ENCODE data around the gene MAJIN.
A peak's percentile ranks its signal among the peaks of the same experiment; 100 is the strongest.

MAJIN gene

DNA sequence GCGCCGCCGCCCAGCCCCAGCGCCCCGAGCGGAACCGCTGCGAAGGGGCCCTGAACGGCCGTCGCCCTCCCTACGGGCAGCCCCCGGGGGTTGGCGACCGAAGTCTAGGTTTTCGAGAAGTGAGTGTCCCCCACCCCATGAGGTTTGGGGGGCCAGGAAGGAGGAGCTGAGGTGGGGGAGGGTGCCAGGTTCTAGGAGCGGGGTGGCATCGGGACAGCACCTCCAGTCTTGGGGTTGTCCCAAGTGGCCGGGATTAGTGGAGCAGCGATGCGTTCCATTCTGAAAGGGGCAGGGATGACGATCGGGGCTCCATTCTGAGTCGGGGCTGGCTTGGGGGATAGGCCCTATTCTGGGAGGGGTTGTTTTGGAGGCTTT is 47.0 kb downstream of the MAJIN start:
- POLR2A ChIA-PET = interaction anchor here (0.5 to 1.5 kb wide), 4 partner anchors 10 to 87 kb away, joined by 3 to 9 read pairs (median 4); partner anchors contain the start of gene GPHA2
- CTCF ChIA-PET = no interaction called here
- DNase-seq (ENCODE audit: extremely low spot score) = no peak
- TF ChIP-seq ARNT (IDR thresholded peaks at IDR 0.05) = no peak
- TF ChIP-seq, protein P1, sequence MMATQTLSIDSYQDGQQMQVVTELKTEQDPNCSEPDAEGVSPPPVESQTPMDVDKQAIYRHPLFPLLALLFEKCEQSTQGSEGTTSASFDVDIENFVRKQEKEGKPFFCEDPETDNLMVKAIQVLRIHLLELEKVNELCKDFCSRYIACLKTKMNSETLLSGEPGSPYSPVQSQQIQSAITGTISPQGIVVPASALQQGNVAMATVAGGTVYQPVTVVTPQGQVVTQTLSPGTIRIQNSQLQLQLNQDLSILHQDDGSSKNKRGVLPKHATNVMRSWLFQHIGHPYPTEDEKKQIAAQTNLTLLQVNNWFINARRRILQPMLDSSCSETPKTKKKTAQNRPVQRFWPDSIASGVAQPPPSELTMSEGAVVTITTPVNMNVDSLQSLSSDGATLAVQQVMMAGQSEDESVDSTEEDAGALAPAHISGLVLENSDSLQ (IDR thresholded peaks at IDR 0.05) = no peak
- no peak for TF ChIP-seq BHLHE40 (IDR thresholded peaks at IDR 0.05; ENCODE audit: borderline replicate concordance)
- TF ChIP-seq L3MBTL2 (conservative IDR thresholded peaks at IDR 0.05) = no peak
- no peak for TF ChIP-seq ZNF384 (IDR thresholded peaks at IDR 0.05)
- TF ChIP-seq ELF4 (IDR thresholded peaks at IDR 0.05) = no peak
- no peak for TF ChIP-seq LEF1 (IDR thresholded peaks at IDR 0.05; ENCODE audit: borderline replicate concordance)
- TF ChIP-seq CTBP1 (IDR thresholded peaks at IDR 0.05; ENCODE audit: borderline replicate concordance) = no peak
- no peak for TF ChIP-seq FOXM1 (IDR thresholded peaks at IDR 0.05; ENCODE audit: borderline replicate concordance)
- no peak for TF ChIP-seq FOXA1 (IDR thresholded peaks at IDR 0.05)
- no peak for TF ChIP-seq FOXK2 (IDR thresholded peaks at IDR 0.05)
- TF ChIP-seq TARDBP (IDR thresholded peaks at IDR 0.05) = no peak
- TF ChIP-seq HDGF (IDR thresholded peaks at IDR 0.05; ENCODE audit: borderline replicate concordance) = no peak
- no peak for TF ChIP-seq NFRKB (IDR thresholded peaks at IDR 0.05)
- no peak for TF ChIP-seq SUZ12 (IDR thresholded peaks at IDR 0.05)

DNA sequence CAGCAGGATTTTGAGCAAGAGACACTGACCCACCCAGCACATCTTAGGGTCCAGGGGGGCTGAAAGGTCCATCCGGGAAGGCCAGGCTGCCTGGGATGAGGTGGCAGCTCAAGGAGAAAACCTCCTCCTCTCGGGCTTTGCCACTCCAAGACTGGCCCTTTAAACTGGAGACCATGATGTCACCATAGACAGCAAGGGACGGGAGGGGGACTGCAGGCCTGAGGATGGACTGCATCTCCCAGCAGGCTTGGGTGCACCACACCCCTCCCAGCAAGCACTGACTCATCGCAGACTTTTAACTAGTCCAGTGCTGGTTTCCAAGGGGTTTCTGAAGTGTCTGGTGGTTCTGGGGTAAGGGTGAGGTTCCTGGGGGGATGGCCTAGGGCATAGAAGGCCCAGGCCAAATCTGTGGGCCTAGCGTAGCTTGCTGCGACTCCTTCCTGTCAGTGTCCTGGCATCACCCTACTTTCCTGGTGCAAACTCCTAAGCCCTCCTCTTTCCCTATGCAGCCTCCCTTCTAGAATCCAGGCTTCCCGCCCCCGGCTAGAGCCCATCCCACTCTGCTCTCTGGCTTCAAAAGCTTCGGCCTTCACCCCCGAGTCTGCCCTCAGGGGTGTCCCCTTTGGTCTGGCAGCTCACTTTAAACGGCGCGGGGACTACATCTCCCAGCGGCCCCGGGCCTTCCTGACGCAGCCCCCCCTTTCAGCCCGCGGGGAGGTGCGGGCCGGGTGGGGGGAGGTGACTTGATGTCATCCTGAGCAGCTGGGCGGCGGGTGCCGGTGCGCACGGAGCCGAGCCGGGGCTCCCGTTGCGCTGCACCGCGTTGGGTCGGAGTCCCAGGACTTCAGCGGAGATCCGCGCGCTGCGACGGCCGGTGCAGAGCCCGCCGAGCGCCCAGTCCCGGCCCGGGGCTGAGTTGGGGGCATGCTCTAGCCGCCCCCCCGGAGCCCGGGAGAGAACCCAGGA is 47.7 kb downstream of the MAJIN start, which contains the start of gene PPP2R5B:
Gene PPP2R5B, plus strand, starts transcription at position 746 of the 966 bp plus-strand sequence. CDS start 1,046 bp downstream, outside the sequence.
- POLR2A ChIA-PET = interaction anchor here (0.5 to 1.5 kb wide), 7 partner anchors 11 to 88 kb away, joined by 3 to 9 read pairs (median 3); partner anchors contain the start of gene GPHA2
- CTCF ChIA-PET = no interaction called here
- DNase-seq (ENCODE audit: extremely low spot score) = peak; percentile 92
- peak; percentile 83 for TF ChIP-seq FOXM1 (IDR thresholded peaks at IDR 0.05; ENCODE audit: borderline replicate concordance)
- no peak for TF ChIP-seq ZNF384 (IDR thresholded peaks at IDR 0.05)
- peak; percentile 11; the same call in 1 of the 2 replicates for TF ChIP-seq HDGF (IDR thresholded peaks at IDR 0.05; ENCODE audit: borderline replicate concordance)
- no peak for TF ChIP-seq BHLHE40 (IDR thresholded peaks at IDR 0.05; ENCODE audit: borderline replicate concordance)
- TF ChIP-seq L3MBTL2 (conservative IDR thresholded peaks at IDR 0.05) = no peak
- TF ChIP-seq FOXK2 (IDR thresholded peaks at IDR 0.05) = no peak
- TF ChIP-seq, protein P1 (IDR thresholded peaks at IDR 0.05) = peak; percentile 7; the same call in 1 of the 2 replicates
- no peak for TF ChIP-seq SUZ12 (IDR thresholded peaks at IDR 0.05)
- no peak for TF ChIP-seq ARNT (IDR thresholded peaks at IDR 0.05)
- no peak for TF ChIP-seq TARDBP (IDR thresholded peaks at IDR 0.05)
- TF ChIP-seq FOXA1 (IDR thresholded peaks at IDR 0.05) = no peak
- TF ChIP-seq ELF4 (IDR thresholded peaks at IDR 0.05) = 0 out of 2 replicates have a peak, but pooled peaks have one; percentile 39
- TF ChIP-seq SP1 (IDR thresholded peaks at IDR 0.05) = no peak

DNA sequence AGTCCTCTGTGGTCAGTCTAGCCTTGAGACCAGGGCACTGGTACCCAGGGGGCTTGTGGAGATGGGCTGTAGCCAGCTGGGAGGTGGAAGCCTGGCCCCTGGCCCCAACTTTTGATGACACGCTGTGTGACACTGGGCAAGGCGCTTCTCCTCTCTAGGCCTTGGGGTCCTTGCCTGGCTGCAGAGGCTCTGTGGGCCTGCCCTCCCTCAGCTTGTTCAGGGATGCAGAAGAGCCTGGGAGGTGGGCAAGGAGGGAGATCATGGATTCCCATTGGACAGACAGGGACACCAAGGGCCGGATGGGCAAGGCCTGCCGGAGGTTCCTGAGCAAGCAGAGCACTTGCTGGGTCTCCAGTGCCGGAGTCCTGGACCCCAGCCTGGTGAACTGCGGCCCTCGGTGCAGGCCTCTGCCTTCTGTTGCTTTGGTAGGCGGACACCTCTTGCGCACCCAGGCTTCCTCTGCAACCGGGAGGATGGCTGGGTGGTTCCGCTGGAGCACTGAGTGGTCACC is 48.7 kb downstream of the MAJIN start:
- DNase-seq (ENCODE audit: extremely low spot score) = no peak
- ChIA-PET POLR2A (interaction anchor here (1.1 kb wide), 1 partner anchor 24 kb away, joined by 3 read pairs; no protein-coding TSS in a partner anchor), CTCF (no interaction called here)
- TF ChIP-seq CTBP1 (IDR thresholded peaks at IDR 0.05; ENCODE audit: borderline replicate concordance) = no peak
- no peak for TF ChIP-seq LEF1 (IDR thresholded peaks at IDR 0.05; ENCODE audit: borderline replicate concordance)
- TF ChIP-seq NFRKB (IDR thresholded peaks at IDR 0.05) = no peak
- TF ChIP-seq FOXA1 (IDR thresholded peaks at IDR 0.05) = no peak
- no peak for TF ChIP-seq FOXM1 (IDR thresholded peaks at IDR 0.05; ENCODE audit: borderline replicate concordance)
- no peak for TF ChIP-seq L3MBTL2 (conservative IDR thresholded peaks at IDR 0.05)
- TF ChIP-seq TARDBP (IDR thresholded peaks at IDR 0.05) = no peak
- TF ChIP-seq SUZ12 (IDR thresholded peaks at IDR 0.05) = no peak
- TF ChIP-seq, protein P1 (IDR thresholded peaks at IDR 0.05) = no peak
- no peak for TF ChIP-seq BHLHE40 (IDR thresholded peaks at IDR 0.05; ENCODE audit: borderline replicate concordance)
- no peak for TF ChIP-seq HDGF (IDR thresholded peaks at IDR 0.05; ENCODE audit: borderline replicate concordance)
- TF ChIP-seq ARNT (IDR thresholded peaks at IDR 0.05) = no peak
- no peak for TF ChIP-seq SP1 (IDR thresholded peaks at IDR 0.05)

DNA sequence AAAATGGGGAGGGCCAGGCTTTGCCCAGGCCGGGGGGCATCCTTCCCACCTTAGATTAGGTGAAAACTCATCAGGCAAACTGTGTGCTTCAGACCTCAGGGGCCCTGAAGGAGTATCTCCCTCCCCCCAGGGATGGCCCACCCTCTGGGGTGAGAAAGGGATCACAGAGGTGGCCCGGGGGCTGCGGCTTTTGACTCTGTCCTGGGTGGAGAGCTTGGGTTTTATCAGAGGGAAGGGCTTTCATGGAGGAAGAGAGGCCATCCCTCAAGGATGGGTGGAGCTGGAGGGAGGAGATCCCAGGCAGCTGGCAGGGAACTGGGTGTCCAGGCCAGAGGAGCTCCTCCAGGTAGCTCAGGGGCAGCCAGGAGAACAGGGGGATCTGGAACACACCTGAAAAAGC is 50.5 kb downstream of the MAJIN start:
- ChIA-PET CTCF (no interaction called here), POLR2A (no interaction called here)
- TF ChIP-seq FOXM1 (IDR thresholded peaks at IDR 0.05; ENCODE audit: borderline replicate concordance) = no peak
- TF ChIP-seq NFRKB (IDR thresholded peaks at IDR 0.05) = no peak
- TF ChIP-seq FOXK2 (IDR thresholded peaks at IDR 0.05) = no peak
- no peak for TF ChIP-seq ELF4 (IDR thresholded peaks at IDR 0.05)
- TF ChIP-seq SP1 (IDR thresholded peaks at IDR 0.05) = no peak
- no peak for TF ChIP-seq LEF1 (IDR thresholded peaks at IDR 0.05; ENCODE audit: borderline replicate concordance)
- TF ChIP-seq, protein P1 (IDR thresholded peaks at IDR 0.05) = no peak
- no peak for TF ChIP-seq CTBP1 (IDR thresholded peaks at IDR 0.05; ENCODE audit: borderline replicate concordance)
- TF ChIP-seq TARDBP (IDR thresholded peaks at IDR 0.05) = no peak
- TF ChIP-seq BHLHE40 (IDR thresholded peaks at IDR 0.05; ENCODE audit: borderline replicate concordance) = no peak
- no peak for DNase-seq (ENCODE audit: extremely low spot score)

DNA sequence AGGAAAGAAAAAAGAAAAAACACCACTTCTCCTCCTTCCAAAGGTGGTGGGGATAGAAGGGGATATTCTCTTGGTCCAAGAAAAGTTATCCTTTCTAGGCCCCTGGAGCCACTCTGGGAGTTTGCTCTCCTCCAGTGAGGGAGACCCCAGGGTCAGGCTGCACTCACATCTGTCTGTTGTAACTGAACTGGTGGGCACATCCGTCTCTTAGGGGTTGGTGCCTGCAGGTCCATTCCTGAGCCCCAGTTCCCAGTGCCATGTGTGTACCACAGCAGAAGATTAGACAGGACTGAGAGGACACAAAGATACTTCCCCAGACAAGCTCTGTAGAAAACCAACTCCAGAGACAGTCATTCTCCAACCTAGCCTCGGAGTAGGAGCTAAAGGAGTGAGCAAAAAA is 51.8 kb downstream of the MAJIN start:
- DNase-seq (ENCODE audit: extremely low spot score) = no peak
- POLR2A ChIA-PET = no interaction called here
- no peak for TF ChIP-seq ZNF384 (IDR thresholded peaks at IDR 0.05)
- no peak for TF ChIP-seq FOXK2 (IDR thresholded peaks at IDR 0.05)
- no peak for TF ChIP-seq TARDBP (IDR thresholded peaks at IDR 0.05)
- TF ChIP-seq CTBP1 (IDR thresholded peaks at IDR 0.05; ENCODE audit: borderline replicate concordance) = no peak
- TF ChIP-seq ARNT (IDR thresholded peaks at IDR 0.05) = no peak
- no peak for TF ChIP-seq BHLHE40 (IDR thresholded peaks at IDR 0.05; ENCODE audit: borderline replicate concordance)
- no peak for TF ChIP-seq ELF4 (IDR thresholded peaks at IDR 0.05)
- TF ChIP-seq SUZ12 (IDR thresholded peaks at IDR 0.05) = no peak
- no peak for TF ChIP-seq L3MBTL2 (conservative IDR thresholded peaks at IDR 0.05)
- no peak for TF ChIP-seq NFRKB (IDR thresholded peaks at IDR 0.05)
- no peak for TF ChIP-seq FOXA1 (IDR thresholded peaks at IDR 0.05)
- no peak for TF ChIP-seq LEF1 (IDR thresholded peaks at IDR 0.05; ENCODE audit: borderline replicate concordance)
- TF ChIP-seq SP1 (IDR thresholded peaks at IDR 0.05) = no peak
- no peak for TF ChIP-seq FOXM1 (IDR thresholded peaks at IDR 0.05; ENCODE audit: borderline replicate concordance)
- TF ChIP-seq, protein P1 (IDR thresholded peaks at IDR 0.05) = no peak
- TF ChIP-seq HDGF (IDR thresholded peaks at IDR 0.05; ENCODE audit: borderline replicate concordance) = no peak
- CTCF ChIA-PET = no interaction called here
